NCI-H1694 treated with DMSO at 0.1 percent for 48 hours (cell line): Measurements from ENCODE around the gene FRMD1.

ENCODE experiments used
- DNase-seq: peaks from one replicate; lab custom pipeline; 2025; lab: John Stamatoyannopoulos, UW

FRMD1 gene

GRCh38 chr6:168111911-168112310 lies 32.9 kb upstream of the FRMD1 start:
- no peak for DNase-seq

- no peak for DNase-seq
Observed at GRCh38 chr6:168110437-168110836, 31.4 kb upstream of the FRMD1 start.

DNA sequence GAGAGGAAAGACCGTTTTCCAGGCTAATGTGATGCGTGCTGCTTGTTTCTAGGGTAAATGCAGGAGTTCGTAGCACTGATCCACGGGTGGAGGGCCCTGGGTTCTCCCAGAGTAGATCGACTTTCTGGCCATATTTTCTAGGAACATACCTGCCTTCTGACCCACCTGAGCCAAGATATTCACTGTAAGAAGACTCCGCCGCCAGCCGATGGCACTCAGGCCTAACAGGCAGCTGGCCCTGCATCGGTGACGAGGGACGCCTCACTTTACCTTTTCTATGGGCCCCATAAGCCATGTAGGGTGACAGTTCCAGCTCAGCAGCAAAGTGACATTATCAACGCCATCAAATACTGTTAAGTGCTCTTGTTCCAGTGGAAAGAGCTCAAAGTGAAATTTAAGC lies 30.2 kb upstream of the FRMD1 start:
- DNase-seq = no peak

- DNase-seq = no peak
Observed at GRCh38 chr6:168107191-168107983, 28.4 kb upstream of the FRMD1 start.

GRCh38 chr6:168106633-168107005 lies 27.6 kb upstream of the FRMD1 start:
- no peak for DNase-seq

- no peak for DNase-seq
Observed at GRCh38 chr6:168105813-168106632, 27.0 kb upstream of the FRMD1 start.

GRCh38 chr6:168104636-168105035 lies 25.6 kb upstream of the FRMD1 start:
- DNase-seq = no peak

DNA sequence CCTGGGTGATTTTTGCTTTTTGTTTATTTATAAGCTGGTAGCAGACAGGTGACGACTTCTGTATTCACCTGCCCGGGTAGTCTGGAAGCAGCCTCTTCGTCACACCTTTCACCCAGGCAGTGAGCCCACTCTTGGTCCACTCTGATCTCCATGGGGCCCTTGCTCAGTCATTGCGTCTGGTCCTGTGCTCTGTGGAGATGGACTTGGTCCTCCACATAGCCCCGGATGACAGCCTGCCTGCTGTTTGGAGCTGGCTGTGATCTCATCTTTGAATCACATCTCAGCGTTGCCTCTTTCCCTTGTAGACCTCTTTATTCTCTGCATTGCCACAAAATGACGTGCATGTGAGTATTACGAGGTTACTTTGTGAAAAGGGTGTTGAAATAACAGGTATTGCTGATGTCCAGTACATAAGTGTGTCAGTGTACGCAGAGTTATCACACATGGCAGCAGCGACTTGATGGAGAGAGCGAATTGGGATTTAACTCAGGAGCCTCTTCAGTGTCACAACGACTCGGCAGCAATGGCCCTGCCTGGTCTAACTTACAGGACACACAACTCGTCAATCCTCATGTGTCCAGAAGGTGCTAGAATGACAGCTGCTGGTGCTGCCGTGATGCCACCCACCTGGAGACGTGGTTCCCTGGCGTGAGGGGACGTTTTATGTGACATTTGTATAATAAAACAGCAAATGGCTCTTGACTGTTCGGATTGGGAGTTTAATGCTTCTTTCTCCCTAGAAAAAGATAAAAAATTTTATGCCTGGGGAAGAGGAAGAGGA lies 24.2 kb upstream of the FRMD1 start:
- DNase-seq = no peak

- DNase-seq = no peak
Observed at GRCh38 chr6:168102315-168102985, 23.4 kb upstream of the FRMD1 start.

DNA sequence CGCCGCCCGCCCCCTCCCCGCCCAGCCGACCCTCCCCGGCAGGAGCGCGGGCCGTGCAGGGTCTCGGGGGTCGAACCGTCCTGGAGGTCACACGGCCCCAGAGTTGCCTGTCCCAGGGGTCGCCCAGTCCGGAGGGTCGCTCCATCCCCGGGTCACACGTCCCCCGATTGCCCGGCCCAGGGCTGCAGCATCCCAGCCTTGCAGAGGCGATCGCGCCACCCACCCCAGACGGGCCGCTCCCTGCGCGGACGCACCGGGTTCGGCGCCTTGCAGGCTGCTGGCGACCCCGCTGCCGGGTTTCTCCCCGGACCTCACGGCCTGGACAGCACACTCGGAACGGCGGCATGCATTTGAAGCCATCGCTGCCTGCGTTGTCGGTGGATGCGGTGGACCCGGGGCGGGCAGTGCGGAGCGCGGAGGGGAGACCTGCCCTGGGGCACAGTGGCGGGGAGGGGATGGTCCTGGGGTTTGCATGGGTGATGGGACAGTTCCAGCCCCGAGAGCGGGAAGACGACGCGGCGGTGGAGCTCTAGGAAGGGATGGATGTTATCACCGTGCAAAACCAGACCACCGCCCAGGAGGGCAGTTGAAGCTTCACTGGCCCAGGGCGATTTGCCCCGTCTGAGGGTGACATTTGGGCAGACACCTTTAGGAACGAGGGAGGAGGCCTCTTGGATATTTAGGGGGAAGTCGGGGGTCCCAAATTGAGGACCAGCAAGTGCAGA lies 22.7 kb upstream of the FRMD1 start:
- DNase-seq = no peak

DNA sequence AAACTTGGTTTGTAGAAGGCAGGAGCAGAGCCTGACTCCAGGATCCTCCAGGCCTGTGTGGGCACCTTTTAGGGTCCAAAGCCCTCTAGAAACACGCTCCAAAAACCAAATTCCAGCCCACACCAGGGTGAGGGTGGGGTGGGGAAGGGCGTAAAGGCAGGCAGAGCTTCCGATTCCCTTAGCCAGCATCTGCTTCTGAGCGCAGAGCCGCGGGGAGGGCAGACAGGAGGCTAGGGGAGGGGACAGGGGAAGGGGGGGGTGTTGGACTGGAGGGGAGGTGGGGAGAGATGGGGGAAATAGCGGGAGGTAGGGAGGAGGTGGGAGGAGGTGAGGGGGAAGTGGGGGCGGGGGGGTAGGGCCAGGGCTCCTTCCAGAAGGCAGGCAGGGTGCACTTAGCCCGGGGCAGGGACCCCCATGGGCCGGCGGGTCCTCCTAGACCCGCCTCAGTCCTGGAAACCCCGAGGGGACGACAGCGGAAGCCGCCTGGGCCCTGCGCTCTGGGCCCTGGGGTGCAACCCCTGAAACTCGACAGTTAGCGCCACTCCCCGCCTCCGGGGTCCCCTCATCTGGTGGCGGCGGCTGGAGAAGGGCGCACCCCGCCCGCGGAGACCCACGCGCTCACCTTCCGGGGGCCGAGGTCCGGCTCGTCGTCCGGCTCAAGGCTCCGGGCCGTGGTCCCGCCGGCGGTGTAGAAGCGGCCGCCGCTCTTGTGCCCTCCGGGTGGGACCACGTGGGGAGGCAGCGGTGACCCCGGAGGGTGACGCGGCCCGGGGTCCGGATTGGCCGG lies 22.0 kb upstream of the FRMD1 start:
- no peak for DNase-seq

DNA sequence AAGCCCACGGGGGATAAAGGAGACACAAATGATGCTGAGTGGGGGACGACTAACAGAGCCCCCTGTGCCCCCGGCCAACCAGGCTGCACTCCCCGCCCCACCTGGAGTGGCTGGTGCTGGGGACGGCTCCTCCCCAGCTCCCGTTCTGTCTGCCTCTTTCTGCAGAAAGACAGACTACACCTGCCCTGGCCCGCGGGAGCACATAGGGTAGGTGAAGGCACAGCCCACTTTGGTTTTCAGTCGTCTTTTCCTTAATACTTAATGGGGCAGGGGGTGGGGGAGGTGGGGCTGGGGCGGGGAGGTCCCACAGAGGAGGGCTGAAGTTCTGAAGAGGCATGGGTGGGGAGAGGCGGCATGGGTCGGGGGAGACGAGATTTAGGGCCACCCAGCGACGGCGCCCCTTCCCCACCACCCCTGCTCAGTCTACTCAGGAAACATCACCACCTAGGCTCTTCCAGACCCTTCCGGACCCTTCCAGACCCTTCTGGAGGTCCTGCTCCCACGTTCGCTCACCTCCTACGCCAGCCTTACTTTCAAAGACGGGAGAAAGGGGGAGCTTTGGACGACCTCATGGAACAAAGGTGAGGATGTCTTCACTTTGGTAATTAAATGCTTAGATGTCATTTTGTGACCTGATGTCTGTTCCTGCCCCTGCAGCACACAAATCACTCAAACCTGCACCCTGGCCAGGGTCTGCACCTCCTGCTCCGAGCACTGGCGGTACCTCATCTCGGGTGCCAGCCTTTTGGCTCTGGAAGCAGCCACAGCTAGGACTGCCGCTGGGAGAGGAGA lies 21.2 kb upstream of the FRMD1 start:
- no peak for DNase-seq

DNA sequence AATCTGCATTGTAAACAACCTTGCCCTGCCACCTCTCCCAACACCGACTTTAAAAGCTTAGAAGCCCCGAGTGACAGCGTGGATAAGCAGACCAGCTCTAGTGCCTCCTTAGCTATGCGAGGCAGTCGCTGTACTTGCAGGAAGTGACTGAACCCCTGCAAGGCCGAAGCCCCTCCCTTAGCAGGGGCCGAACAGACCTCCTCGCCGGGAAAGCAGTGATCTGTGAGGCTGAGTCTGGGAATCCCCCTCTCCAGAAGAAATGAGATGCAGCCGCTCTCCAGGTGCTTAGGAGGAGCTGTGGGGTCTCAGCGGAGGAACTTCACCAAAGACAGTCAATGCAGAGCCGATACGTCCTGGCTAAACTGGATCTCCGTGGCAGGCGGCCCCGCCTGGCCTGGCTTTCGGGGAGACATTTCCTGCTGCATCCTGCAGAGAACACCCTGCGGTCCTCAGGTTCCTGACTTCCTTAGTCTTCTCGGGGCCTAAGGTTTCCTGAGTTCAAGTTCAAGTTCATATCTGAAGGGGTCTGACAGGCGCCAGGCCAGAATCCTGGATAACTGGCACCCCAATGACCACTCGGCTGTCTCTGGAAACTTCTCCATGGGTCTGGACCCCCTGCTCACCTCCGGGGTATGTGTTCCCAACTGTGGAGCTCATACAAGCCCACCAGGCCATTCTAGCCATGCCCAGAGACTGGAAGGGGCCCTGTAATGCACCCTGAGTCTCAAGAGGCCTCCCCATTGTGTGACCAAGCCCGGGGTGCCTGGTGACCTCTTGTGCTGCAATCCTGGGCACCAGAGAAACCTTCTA lies 20.4 kb upstream of the FRMD1 start:
- no peak for DNase-seq

- DNase-seq = no peak
Observed at GRCh38 chr6:168098431-168098861, 19.4 kb upstream of the FRMD1 start.

DNA sequence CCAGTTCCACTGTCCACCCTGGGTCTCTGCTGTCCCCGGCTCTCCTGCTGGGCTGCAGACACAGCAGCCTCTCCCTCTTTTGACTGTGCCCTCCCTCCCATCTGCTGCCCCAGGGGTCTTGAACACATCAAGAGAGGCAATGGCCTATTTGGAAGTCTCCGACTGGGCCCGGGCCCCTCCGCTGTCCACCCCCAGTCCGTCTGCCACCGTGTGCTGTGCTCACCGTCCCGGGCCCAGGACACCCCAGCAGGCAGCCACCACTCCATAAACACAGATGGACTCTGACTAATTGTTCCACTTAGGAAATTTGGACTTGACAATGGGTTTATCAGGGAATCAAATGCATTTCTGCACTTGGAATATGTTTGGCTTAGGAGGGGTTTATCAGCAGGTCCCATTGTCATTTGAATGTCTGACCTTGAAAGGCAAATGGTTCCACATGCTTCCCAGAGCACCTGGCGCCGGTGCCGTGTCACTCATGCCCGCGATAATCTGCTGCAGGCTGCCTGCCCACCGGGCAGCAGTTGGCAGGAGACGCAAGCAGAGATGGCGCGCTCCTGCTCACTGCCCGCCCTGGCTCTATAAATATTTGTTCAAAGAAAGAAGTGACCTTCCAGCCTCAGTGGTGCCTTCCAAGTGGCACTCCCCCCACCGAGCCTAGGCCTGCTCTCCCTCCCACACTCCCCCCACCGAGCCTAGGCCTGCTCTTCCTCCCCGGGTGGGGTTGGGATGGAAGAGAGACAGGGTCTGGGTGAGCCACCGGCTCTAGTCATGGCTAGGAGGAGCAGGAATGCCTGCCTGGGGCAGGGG lies 18.8 kb upstream of the FRMD1 start:
- no peak for DNase-seq

GRCh38 chr6:168097221-168097620 lies 18.2 kb upstream of the FRMD1 start:
- DNase-seq = no peak

GRCh38 chr6:168096271-168096764 lies 17.3 kb upstream of the FRMD1 start:
- no peak for DNase-seq
